Neural cell (in vitro differentiated cells): ENCODE results near the gene EDIL3. TPM values are rescaled to one million over a fixed set of nuclear protein-coding genes. Genes with fewer than 3 reads are reported as not detected.
"Not testable (repeated sequence)": the region's sequence is repeated elsewhere in the genome, so short reads cannot be mapped to it uniquely, and the experiment has no call there.

Experiments used
- H2AFZ ChIP-seq: fragments of 200-600, 300-800 bp; sonication (generic), shearing (Covaris generic); 2 replicates; pipeline ENCODE4 v1.6.0; 2014; ENCODE audit warnings: low read depth, mild to moderate bottlenecking, antibody characterized with exemption, low read length, moderate library complexity
- H3F3A ChIP-seq: fragments of 200-600 bp; shearing (Covaris generic); 2 replicates; pipeline ENCODE4 v1.6.1; 2016; ENCODE audit warnings: mild to moderate bottlenecking, moderate library complexity, mixed read lengths, antibody characterized with exemption, low read length; ENCODE audit not compliant: insufficient read depth, poor library complexity, severe bottlenecking
- H3K27ac ChIP-seq: fragments of 200-600, 300-800 bp; sonication (generic), shearing (Covaris generic); 2 replicates; pipeline ENCODE4 v1.5.1; 2014; ENCODE audit warnings: mild to moderate bottlenecking, low read length, moderate library complexity
- H3K27me3 ChIP-seq: fragments of 300-800, 200-600 bp; sonication (generic), shearing (Covaris generic); 2 replicates; pipeline ENCODE4 v1.6.0; 2014; ENCODE audit warnings: mild to moderate bottlenecking, low read depth, low read length, moderate library complexity; ENCODE audit not compliant: insufficient read depth
- H3K36me3 ChIP-seq: fragments of 300-800, 200-600 bp; sonication (generic), shearing (Covaris generic); 2 replicates; pipeline ENCODE4 v1.5.1; 2014; ENCODE audit warnings: mild to moderate bottlenecking, antibody characterized with exemption, low read length, moderate library complexity; ENCODE audit not compliant: insufficient read depth
- H3K4me2 ChIP-seq: fragments of 300-800, 200-600 bp; sonication (generic), shearing (Covaris generic); 2 replicates; pipeline ENCODE4 v1.6.0; 2014; ENCODE audit warnings: mild to moderate bottlenecking, low read length
- H3K4me3 ChIP-seq: fragments of 300-800, 200-600 bp; sonication (generic), shearing (Covaris generic); 2 replicates; pipeline ENCODE4 v1.5.1; 2014; ENCODE audit warnings: mild to moderate bottlenecking, low read length, moderate library complexity
- H3K79me2 ChIP-seq: fragments of 200-600 bp; shearing (Covaris generic); replicated peaks from 2 replicates; pipeline ENCODE4 v1.6.0; 2014; ENCODE audit warnings: mild to moderate bottlenecking, low read length, moderate library complexity; ENCODE audit not compliant: insufficient read depth
- H3K9ac ChIP-seq: fragments of 300-800, 200-600 bp; sonication (generic), shearing (Covaris generic); 2 replicates; pipeline ENCODE4 v1.6.1; 2016; ENCODE audit warnings: mild to moderate bottlenecking, low read length, mixed read lengths
- H3K9me2 ChIP-seq: fragments of 200-600 bp; shearing (Covaris generic); 2 replicates; pipeline ENCODE4 v1.6.1; 2016; ENCODE audit warnings: mild to moderate bottlenecking, low read length, mixed read lengths; ENCODE audit not compliant: insufficient read depth
- H3K9me3 ChIP-seq: fragments of 200-600, 300-800 bp; sonication (generic), shearing (Covaris generic); 2 replicates; pipeline ENCODE4 v1.6.1; 2016; ENCODE audit warnings: mild to moderate bottlenecking, mixed run types, low read length, moderate library complexity, mixed read lengths
- H4K20me1 ChIP-seq: fragments of 200-600 bp; shearing (Covaris generic); 2 replicates; pipeline ENCODE4 v1.6.1; 2016; ENCODE audit warnings: mild to moderate bottlenecking, mixed run types; ENCODE audit not compliant: insufficient read depth
- CTCF ChIP-seq: fragments of 450-650 bp; IDR thresholded peaks from 2 replicates; pipeline ENCODE4 v1.5.1; 2014; ENCODE audit warnings: antibody characterized with exemption, mild to moderate bottlenecking, moderate library complexity; ENCODE audit not compliant: poor library complexity, severe bottlenecking
- EP300 ChIP-seq: fragments of 450-650 bp; conservative IDR thresholded peaks from 2 replicates; pipeline ENCODE4 v1.6.1; 2014; ENCODE audit warnings: antibody characterized with exemption, mild to moderate bottlenecking, moderate library complexity; ENCODE audit not compliant: poor library complexity, severe bottlenecking
- EZH2 ChIP-seq: fragments of 200-600, 300-800 bp; shearing (Covaris generic), sonication (generic); IDR thresholded peaks from 2 replicates; pipeline ENCODE4 v1.6.1; 2014; ENCODE audit warnings: antibody characterized with exemption, low read length, borderline replicate concordance, mild to moderate bottlenecking; ENCODE audit not compliant: insufficient read depth, poor library complexity, severe bottlenecking
- MXI1 ChIP-seq: fragments of 450-650 bp; conservative IDR thresholded peaks from 2 replicates; pipeline ENCODE4 v1.6.1; 2014; ENCODE audit warnings: antibody characterized with exemption, mild to moderate bottlenecking; ENCODE audit not compliant: poor library complexity, severe bottlenecking
- POLR2AphosphoS5 ChIP-seq: IDR thresholded peaks from 2 replicates; pipeline ENCODE4 v1.6.1; 2012
- RAD21 ChIP-seq: fragments of 450-650 bp; conservative IDR thresholded peaks from 2 replicates; pipeline ENCODE4 v1.6.1; 2014; ENCODE audit warnings: antibody characterized with exemption, mild to moderate bottlenecking, moderate library complexity
- REST ChIP-seq: IDR thresholded peaks from 2 replicates; pipeline ENCODE4 v1.6.1; 2012; ENCODE audit warnings: borderline replicate concordance
- SMC3 ChIP-seq: fragments of 450-650 bp; conservative IDR thresholded peaks from 2 replicates; pipeline ENCODE4 v1.6.1; 2014; ENCODE audit warnings: antibody characterized with exemption, mild to moderate bottlenecking, moderate library complexity; ENCODE audit not compliant: poor library complexity
- TAF1 ChIP-seq: IDR thresholded peaks from 2 replicates; pipeline ENCODE4 v1.6.1; 2012; ENCODE audit warnings: low read depth
- polyA plus RNA-seq: library from polyadenylated mRNA; depleted of rRNA; stranded (reverse); fragments of >200 nt; gene quantifications from 2 replicates; pipeline ENCODE4 v1.2.3, GENCODE V29; 2014

EDIL3 gene
- polyA plus RNA-seq, 1 donor from 2014 or later, result 6.1 TPM

DNA sequence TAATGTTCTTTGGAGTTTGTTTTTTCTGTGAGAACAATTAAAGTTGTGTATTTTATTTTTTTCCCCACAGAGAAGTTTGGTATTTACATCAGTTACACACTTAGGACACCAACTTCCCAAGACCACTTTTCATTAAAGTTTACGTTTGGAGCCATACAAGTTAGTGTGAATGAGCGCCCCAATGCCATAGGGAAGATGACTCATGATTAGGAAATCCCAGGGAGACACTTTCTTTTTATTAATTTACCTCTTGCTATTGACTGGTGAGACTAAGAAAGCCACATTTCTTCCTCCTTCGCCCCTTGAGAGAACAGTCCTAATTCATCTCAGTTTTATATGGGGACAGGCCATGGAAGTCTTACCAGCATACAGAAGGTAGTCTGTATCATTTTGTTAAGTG, 57.1 kb downstream of the EDIL3 start:
- Histone ChIP-seq H3K9me3 (no peaks in the 10 kb centered on the region), H3K27me3 (no peaks in the 10 kb centered on the region), H3F3A (no peaks in the 10 kb centered on the region), H4K20me1 (no peaks in the 10 kb centered on the region), H3K36me3 (no peaks in the 10 kb centered on the region), H3K27ac (no peak overlapping the region), H3K79me2 (no peaks in the 10 kb centered on the region), H3K4me2 (no peak overlapping the region), H3K9ac (no peak overlapping the region), H2AFZ (no peak overlapping the region), H3K4me3 (no peak overlapping the region), H3K9me2 (no peaks in the 10 kb centered on the region)
- TF ChIP-seq EZH2 (no peak), SMC3 (no peak), EP300 (no peak), RAD21 (no peak), TAF1 (no peak), CTCF (no peak), MXI1 (no peak), POLR2AphosphoS5 (no peak), REST (no peak)

- no peak overlapping the region for H3K27ac ChIP-seq
- TF ChIP-seq TAF1 (no peak), RAD21 (no peak), EP300 (no peak), SMC3 (no peak), MXI1 (no peak), POLR2AphosphoS5 (no peak), CTCF (no peak), REST (no peak), EZH2 (no peak)
- no peaks in the 10 kb centered on the region for H3K79me2 ChIP-seq
- H3K9ac ChIP-seq, result no peak overlapping the region
- no peaks in the 10 kb centered on the region for H3K9me2 ChIP-seq
- H3K9me3 ChIP-seq, result no peaks in the 10 kb centered on the region
- H2AFZ ChIP-seq, result no peak overlapping the region
- no peaks in the 10 kb centered on the region for H3K36me3 ChIP-seq
- H3K27me3 ChIP-seq, result no peaks in the 10 kb centered on the region
- no peaks in the 10 kb centered on the region for H3F3A ChIP-seq
- no peak overlapping the region for H3K4me3 ChIP-seq
- H3K4me2 ChIP-seq, result no peak overlapping the region
- no peaks in the 10 kb centered on the region for H4K20me1 ChIP-seq
Measured at GRCh38 chr5:84322646-84323045, 62.0 kb downstream of the EDIL3 start.

- H3K4me2 ChIP-seq, H3F3A ChIP-seq, H3K79me2 ChIP-seq, H4K20me1 ChIP-seq, H3K9me3 ChIP-seq, H3K27me3 ChIP-seq, H3K27ac ChIP-seq, H3K9me2 ChIP-seq, H3K9ac ChIP-seq, H3K4me3 ChIP-seq, H2AFZ ChIP-seq, H3K36me3 ChIP-seq: not testable (repeated sequence)
Measured at GRCh38 chr5:84317826-84318225, 66.9 kb downstream of the EDIL3 start.
